ACC112 (cell line): ENCODE results near the gene UGT2B10.
A peak's percentile ranks its signal among the peaks of the same experiment; 100 is the strongest.
"Not testable (repeated sequence)": the region's sequence is repeated elsewhere in the genome, so short reads cannot be mapped to it uniquely, and the experiment has no call there.

Source experiments
- H2AFZ ChIP-seq: fragments of 200-600 bp; sonication (generic); one replicate; pipeline ENCODE4 v1.6.0; 2017; ENCODE audit warnings: antibody characterized with exemption, low read length; ENCODE audit not compliant: unreplicated experiment
- H3K27ac ChIP-seq: fragments of 200-600 bp; sonication (generic); 2 replicates; pipeline ENCODE4 v1.5.1; 2014; ENCODE audit warnings: low read depth, mild to moderate bottlenecking, antibody characterized with exemption, low read length, moderate library complexity
- H3K27me3 ChIP-seq: fragments of 200-600 bp; sonication (generic); 2 replicates; pipeline ENCODE4 v1.6.1; 2014; ENCODE audit warnings: mild to moderate bottlenecking, antibody characterized with exemption, low read length, moderate library complexity, mixed read lengths; ENCODE audit not compliant: insufficient read depth
- H3K36me3 ChIP-seq: fragments of 200-600 bp; sonication (generic); 2 replicates; pipeline ENCODE4 v1.6.1; 2016; ENCODE audit warnings: mild to moderate bottlenecking, antibody characterized with exemption, low read length, moderate library complexity, mixed read lengths; ENCODE audit not compliant: insufficient read depth
- H3K4me1 ChIP-seq: fragments of 200-600 bp; sonication (generic); one replicate; pipeline ENCODE4 v1.6.1; 2016; ENCODE audit warnings: low read length, mixed read lengths; ENCODE audit not compliant: insufficient read depth, unreplicated experiment, control insufficient read depth
- H3K4me3 ChIP-seq: fragments of 200-600 bp; sonication (generic); 2 replicates; pipeline ENCODE4 v1.5.1; 2014; ENCODE audit warnings: mild to moderate bottlenecking, low read depth, low read length
- H3K79me2 ChIP-seq: fragments of 200-600 bp; sonication (generic); one replicate; pipeline ENCODE4 v1.6.0; 2016; ENCODE audit warnings: low read length; ENCODE audit not compliant: control insufficient read depth, unreplicated experiment, insufficient read depth

Gene UGT2B10

GRCh38 chr4:68818030-68818462 is 2.3 kb downstream of the UGT2B10 start:
- H3K4me3 ChIP-seq, H3K27ac ChIP-seq, H3K79me2 ChIP-seq: not testable (repeated sequence)

GRCh38 chr4:68831642-68832041 is 15.8 kb downstream of the UGT2B10 start:
- H2AFZ ChIP-seq: no peak overlapping the region
- no peaks in the 10 kb centered on the region for H3K27me3 ChIP-seq
- no peak overlapping the region for H3K27ac ChIP-seq

More at GRCh38 chr4:68818030-68818462, 2.3 kb downstream of the UGT2B10 start:
- H3K36me3 ChIP-seq, H3K27me3 ChIP-seq, H2AFZ ChIP-seq, H3K4me1 ChIP-seq: not testable (repeated sequence)

DNA sequence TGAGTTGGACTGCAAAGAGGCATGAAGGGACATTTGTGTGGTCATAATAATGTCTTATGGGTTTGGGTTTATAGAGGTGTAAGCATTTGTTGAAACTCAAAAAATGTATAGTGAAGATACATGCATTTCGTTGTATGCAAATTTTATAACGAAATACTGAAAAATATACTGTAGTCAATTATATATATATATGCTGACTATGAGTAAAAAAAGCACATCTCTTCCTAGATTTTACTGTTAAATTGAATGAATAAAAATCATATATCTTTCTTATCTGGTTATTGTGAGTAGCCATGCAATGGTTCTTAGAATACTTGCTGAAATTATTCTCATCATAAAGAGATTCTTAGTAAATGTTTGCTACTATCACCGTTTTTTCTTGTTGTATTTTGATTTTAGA is 34.5 kb downstream of the UGT2B10 start:
- H3K27me3 ChIP-seq: no peaks in the 10 kb centered on the region
- no peak overlapping the region for H3K4me3 ChIP-seq
- H3K36me3 ChIP-seq: no peaks in the 10 kb centered on the region
- no peak overlapping the region for H3K27ac ChIP-seq
- H2AFZ ChIP-seq: no peak overlapping the region
- no peaks in the 10 kb centered on the region for H3K79me2 ChIP-seq
- no peaks in the 10 kb centered on the region for H3K4me1 ChIP-seq

More at GRCh38 chr4:68831642-68832041, 15.8 kb downstream of the UGT2B10 start:
- Histone ChIP-seq H3K4me3 (no peak overlapping the region), H3K4me1 (no peaks in the 10 kb centered on the region), H3K79me2 (no peaks in the 10 kb centered on the region), H3K36me3 (no peaks in the 10 kb centered on the region)

DNA sequence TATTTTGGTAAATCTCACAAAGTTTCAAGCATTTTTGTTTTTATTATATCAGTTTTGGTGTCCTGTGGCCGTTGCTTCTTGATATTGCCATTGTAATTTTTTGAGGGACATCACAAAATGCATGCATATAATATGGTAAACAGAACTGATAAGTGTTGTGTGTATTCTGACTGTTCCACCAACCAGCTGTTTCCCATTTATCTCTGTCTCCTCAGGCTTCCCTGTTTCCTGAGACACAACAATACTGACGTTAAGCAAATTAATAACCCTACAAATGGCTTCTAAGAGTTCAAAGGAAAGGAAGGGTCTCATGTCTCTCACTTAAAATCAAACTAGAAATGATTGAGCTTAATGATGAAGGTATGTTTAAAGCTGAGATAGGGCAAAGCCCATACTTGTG is 40.0 kb downstream of the UGT2B10 start:
- Histone ChIP-seq H2AFZ (no peak overlapping the region), H3K4me1 (no peaks in the 10 kb centered on the region), H3K79me2 (no peaks in the 10 kb centered on the region), H3K36me3 (no peaks in the 10 kb centered on the region), H3K4me3 (no peak overlapping the region), H3K27ac (no peak overlapping the region), H3K27me3 (no peaks in the 10 kb centered on the region)

DNA sequence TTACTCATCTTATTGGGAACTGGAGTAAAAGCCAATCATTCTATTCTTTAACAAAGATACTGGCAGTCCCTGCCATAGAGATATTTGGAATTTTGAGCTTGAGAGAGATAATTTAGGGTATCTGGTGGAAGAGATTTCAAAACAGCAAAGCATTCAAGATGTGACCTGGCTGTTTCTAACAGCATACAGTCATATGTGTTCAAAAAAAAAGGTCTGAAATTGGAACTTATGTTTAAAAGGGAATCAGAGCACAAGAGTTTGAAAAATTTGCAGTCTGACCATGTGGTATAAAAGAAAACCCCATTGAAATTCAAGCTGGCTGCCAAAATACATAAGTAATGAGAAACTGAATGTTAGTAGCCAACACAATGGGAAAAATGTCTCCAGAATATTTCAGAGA is 42.2 kb downstream of the UGT2B10 start:
- H3K27me3 ChIP-seq: no peaks in the 10 kb centered on the region
- H2AFZ ChIP-seq: no peak overlapping the region
- no peak overlapping the region for H3K27ac ChIP-seq
- H3K36me3 ChIP-seq: no peaks in the 10 kb centered on the region
- no peak overlapping the region for H3K4me3 ChIP-seq
- no peaks in the 10 kb centered on the region for H3K79me2 ChIP-seq
- no peaks in the 10 kb centered on the region for H3K4me1 ChIP-seq

DNA sequence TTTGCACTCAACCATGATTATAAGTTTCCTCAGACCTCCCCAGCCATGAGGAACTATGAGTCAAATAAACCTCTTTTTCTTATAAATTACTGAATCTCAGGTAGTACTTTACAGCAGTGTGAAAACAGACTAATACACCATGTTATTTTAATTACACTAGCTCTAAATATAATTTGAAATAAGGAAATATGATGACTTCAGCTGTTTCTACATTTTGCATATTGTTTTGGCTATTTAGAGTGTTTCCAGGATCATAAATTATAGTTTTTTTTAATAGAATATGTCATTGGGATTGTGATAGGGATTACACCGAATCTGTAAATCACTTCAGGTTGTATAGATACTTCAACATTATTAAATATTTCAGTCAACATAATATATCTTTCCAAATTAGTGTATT is 43.9 kb downstream of the UGT2B10 start:
- no peaks in the 10 kb centered on the region for H3K27me3 ChIP-seq
- H3K36me3 ChIP-seq: no peaks in the 10 kb centered on the region
- no peaks in the 10 kb centered on the region for H3K79me2 ChIP-seq
- no peak overlapping the region for H3K27ac ChIP-seq
- no peak overlapping the region for H3K4me3 ChIP-seq
- H2AFZ ChIP-seq: no peak overlapping the region
- H3K4me1 ChIP-seq: no peaks in the 10 kb centered on the region

DNA sequence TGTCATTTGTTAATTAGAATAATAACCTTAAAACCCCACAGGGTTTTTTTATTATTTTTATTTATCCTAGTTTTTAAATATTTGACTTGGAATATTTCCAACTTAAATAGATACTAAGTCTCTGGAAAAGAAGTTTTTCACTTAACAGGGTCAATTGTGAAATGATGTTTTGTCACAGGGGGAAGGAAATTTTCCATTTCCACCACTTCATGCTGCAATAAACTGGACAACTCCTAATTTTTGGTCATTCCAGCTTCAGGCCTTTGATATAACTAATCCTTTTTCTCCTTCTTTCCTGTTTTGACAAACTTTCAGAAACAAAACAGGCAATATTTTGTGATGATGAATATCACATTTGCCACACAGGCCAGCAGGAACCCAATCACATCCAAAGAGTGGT is 45.3 kb downstream of the UGT2B10 start:
- no peaks in the 10 kb centered on the region for H3K79me2 ChIP-seq
- H3K27ac ChIP-seq: no peak overlapping the region
- H3K36me3 ChIP-seq: no peaks in the 10 kb centered on the region
- H3K4me3 ChIP-seq: no peak overlapping the region
- H2AFZ ChIP-seq: no peak overlapping the region
- H3K4me1 ChIP-seq: no peaks in the 10 kb centered on the region
- no peaks in the 10 kb centered on the region for H3K27me3 ChIP-seq

- Histone ChIP-seq H3K27ac (no peak overlapping the region), H3K27me3 (no peaks in the 10 kb centered on the region), H3K4me1 (no peaks in the 10 kb centered on the region), H3K36me3 (no peaks in the 10 kb centered on the region), H2AFZ (no peak overlapping the region), H3K79me2 (no peaks in the 10 kb centered on the region), H3K4me3 (no peak overlapping the region)
These were observed 48.8 kb downstream of the UGT2B10 start for GRCh38 chr4:68864438-68865187.

GRCh38 chr4:68865188-68865638 is 49.4 kb downstream of the UGT2B10 start:
- Histone ChIP-seq H3K27me3 (no peaks in the 10 kb centered on the region), H3K4me1 (no peaks in the 10 kb centered on the region), H2AFZ (no peak overlapping the region), H3K27ac (no peak overlapping the region), H3K36me3 (no peaks in the 10 kb centered on the region), H3K4me3 (no peak overlapping the region), H3K79me2 (no peaks in the 10 kb centered on the region)

GRCh38 chr4:68865760-68866159 is 50.0 kb downstream of the UGT2B10 start:
- Histone ChIP-seq H3K79me2 (no peaks in the 10 kb centered on the region), H3K4me3 (no peak overlapping the region), H2AFZ (peak overlapping the region; percentile 2), H3K27me3 (no peaks in the 10 kb centered on the region), H3K4me1 (no peaks in the 10 kb centered on the region), H3K27ac (no peak overlapping the region), H3K36me3 (no peaks in the 10 kb centered on the region)

DNA sequence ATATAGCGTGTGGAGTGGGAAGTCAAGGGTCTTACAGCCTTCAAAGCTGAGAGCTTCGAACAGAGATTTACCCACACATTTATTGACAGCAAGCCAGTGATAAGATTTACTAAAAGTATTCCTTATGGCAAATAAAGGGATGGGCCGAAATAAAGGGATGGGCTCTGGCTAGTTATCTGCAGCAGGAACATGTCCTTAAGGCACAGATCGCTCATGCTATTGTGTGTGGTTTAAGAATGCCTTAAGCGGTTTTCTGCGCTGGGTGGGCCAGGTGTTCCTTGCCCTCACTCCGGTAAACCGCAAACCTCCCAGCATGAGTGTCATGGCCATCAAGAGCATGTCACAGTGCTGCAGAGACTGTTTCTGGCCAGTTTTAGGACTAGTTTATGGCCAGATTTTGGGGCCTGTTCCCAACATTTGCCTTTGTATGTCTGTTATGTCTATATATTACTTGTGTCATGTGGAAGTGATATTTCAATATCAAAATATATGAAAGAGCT is 53.5 kb downstream of the UGT2B10 start:
- H3K79me2 ChIP-seq: no peaks in the 10 kb centered on the region
- H3K4me3 ChIP-seq: no peak overlapping the region
- no peaks in the 10 kb centered on the region for H3K4me1 ChIP-seq
- no peak overlapping the region for H2AFZ ChIP-seq
- no peaks in the 10 kb centered on the region for H3K27me3 ChIP-seq
- H3K36me3 ChIP-seq: no peaks in the 10 kb centered on the region
- no peak overlapping the region for H3K27ac ChIP-seq
